Loucy (cell line): Measurements from ENCODE around the gene DPF3.

Experiments used
- H2AFZ ChIP-seq: fragments of 200-600 bp; sonication (generic); 2 replicates; pipeline ENCODE4 v1.6.0; 2016; ENCODE audit warnings: antibody characterized with exemption, mild to moderate bottlenecking, low read length, moderate library complexity
- H3F3A ChIP-seq: fragments of 200-600 bp; 2 replicates; pipeline ENCODE4 v1.6.0; 2016; ENCODE audit warnings: antibody characterized with exemption, low read depth, mild to moderate bottlenecking
- H3K27me3 ChIP-seq: fragments of 200-600 bp; sonication (generic); 2 replicates; pipeline ENCODE4 v1.6.1; 2014; ENCODE audit warnings: low read length, mild to moderate bottlenecking; ENCODE audit not compliant: insufficient read depth, poor library complexity, severe bottlenecking
- H3K36me3 ChIP-seq: fragments of 200-600 bp; sonication (generic); 2 replicates; pipeline ENCODE4 v1.6.1; 2016; ENCODE audit warnings: low read length; ENCODE audit not compliant: insufficient read depth
- H3K4me1 ChIP-seq: fragments of 200-600 bp; sonication (generic); 2 replicates; pipeline ENCODE4 v1.5.1; 2014; ENCODE audit warnings: low read length, mild to moderate bottlenecking; ENCODE audit not compliant: insufficient read depth, poor library complexity, severe bottlenecking
- H3K4me2 ChIP-seq: fragments of 200-600 bp; sonication (generic); 2 replicates; pipeline ENCODE4 v1.6.0; 2014; ENCODE audit warnings: antibody characterized with exemption, low read length, low read depth, mild to moderate bottlenecking; ENCODE audit not compliant: poor library complexity, severe bottlenecking
- H3K4me3 ChIP-seq: fragments of 200-600 bp; sonication (generic); 2 replicates; pipeline ENCODE4 v1.5.1; 2014; ENCODE audit warnings: low read length, mild to moderate bottlenecking, mixed read lengths; ENCODE audit not compliant: poor library complexity, severe bottlenecking
- H3K79me2 ChIP-seq: fragments of 200-600 bp; sonication (generic); 2 replicates; pipeline ENCODE4 v1.6.1; 2014; ENCODE audit warnings: low read length; ENCODE audit not compliant: insufficient read depth
- H3K9ac ChIP-seq: fragments of 200-600 bp; sonication (generic); 2 replicates; pipeline ENCODE4 v1.6.0; 2014; ENCODE audit warnings: mild to moderate bottlenecking, low read depth, low read length, moderate library complexity; ENCODE audit not compliant: poor library complexity, severe bottlenecking
- H3K9me2 ChIP-seq: fragments of 200-600 bp; sonication (generic); replicated peaks from 2 replicates; pipeline ENCODE4 v1.6.1; 2016; ENCODE audit warnings: low read depth, low read length, mixed read lengths
- H3K9me3 ChIP-seq: fragments of 200-600 bp; sonication (generic); 2 replicates; pipeline ENCODE4 v1.6.1; 2014; ENCODE audit warnings: mild to moderate bottlenecking, antibody characterized with exemption, low read length, low read depth; ENCODE audit not compliant: insufficient read depth
- H4K20me1 ChIP-seq: fragments of 200-600 bp; sonication (generic); 2 replicates; pipeline ENCODE4 v1.6.0; 2014; ENCODE audit warnings: antibody characterized with exemption, low read length, mild to moderate bottlenecking; ENCODE audit not compliant: insufficient read depth, poor library complexity, severe bottlenecking
- EZH2phosphoT487 ChIP-seq: fragments of 200-600 bp; IDR thresholded peaks from 2 replicates; pipeline ENCODE4 v1.6.1; 2018; ENCODE audit warnings: antibody characterized with exemption, mild to moderate bottlenecking, moderate library complexity, borderline replicate concordance
- TF ChIP-seq, protein P1 (sequence below): fragments of 200-600 bp; sonication (generic); conservative IDR thresholded peaks from 2 replicates; pipeline ENCODE4 v1.5.1; 2014; ENCODE audit warnings: mild to moderate bottlenecking, antibody characterized with exemption, low read length

Gene DPF3

DNA sequence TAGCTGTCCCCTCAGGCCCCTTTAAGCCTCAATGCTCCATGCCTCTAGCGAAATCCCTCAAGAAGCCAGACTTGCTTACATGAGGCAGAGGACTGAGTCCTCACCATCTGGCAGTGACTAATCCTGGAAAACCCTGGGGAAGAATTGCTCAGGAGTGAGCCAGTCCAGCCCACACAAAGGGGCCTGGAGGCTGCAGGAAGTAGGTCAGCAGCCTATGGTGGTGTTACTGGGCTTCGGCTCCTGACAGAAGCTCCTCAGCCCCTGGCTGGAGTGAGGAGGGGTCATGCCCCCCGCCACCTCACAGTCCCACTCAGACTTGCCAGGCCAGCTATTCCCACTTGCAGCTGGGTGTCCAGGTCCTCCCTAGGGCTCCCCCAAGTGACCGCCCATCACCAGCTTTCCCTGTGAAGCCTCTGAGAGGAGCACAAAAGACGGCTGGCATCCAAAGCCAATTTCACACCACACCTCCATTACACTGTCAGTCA lies 250.5 kb downstream of the DPF3 start:
- Histone ChIP-seq H3K27me3 (no peaks in the 10 kb centered on the region), H3K9me3 (peaks cover 6% of the 10 kb centered on the region; the same call in 1 of the 2 replicates), H3K36me3 (no peaks in the 10 kb centered on the region), H3F3A (no peaks in the 10 kb centered on the region), H3K4me3 (no peak overlapping the region), H3K9me2 (no peaks in the 10 kb centered on the region), H2AFZ (no peak overlapping the region), H3K4me1 (peaks cover 14% of the 10 kb centered on the region), H3K9ac (no peak overlapping the region), H4K20me1 (no peaks in the 10 kb centered on the region), H3K79me2 (no peaks in the 10 kb centered on the region), H3K4me2 (no peak overlapping the region)
- TF ChIP-seq EZH2phosphoT487, result no peak
- TF ChIP-seq, protein P1, sequence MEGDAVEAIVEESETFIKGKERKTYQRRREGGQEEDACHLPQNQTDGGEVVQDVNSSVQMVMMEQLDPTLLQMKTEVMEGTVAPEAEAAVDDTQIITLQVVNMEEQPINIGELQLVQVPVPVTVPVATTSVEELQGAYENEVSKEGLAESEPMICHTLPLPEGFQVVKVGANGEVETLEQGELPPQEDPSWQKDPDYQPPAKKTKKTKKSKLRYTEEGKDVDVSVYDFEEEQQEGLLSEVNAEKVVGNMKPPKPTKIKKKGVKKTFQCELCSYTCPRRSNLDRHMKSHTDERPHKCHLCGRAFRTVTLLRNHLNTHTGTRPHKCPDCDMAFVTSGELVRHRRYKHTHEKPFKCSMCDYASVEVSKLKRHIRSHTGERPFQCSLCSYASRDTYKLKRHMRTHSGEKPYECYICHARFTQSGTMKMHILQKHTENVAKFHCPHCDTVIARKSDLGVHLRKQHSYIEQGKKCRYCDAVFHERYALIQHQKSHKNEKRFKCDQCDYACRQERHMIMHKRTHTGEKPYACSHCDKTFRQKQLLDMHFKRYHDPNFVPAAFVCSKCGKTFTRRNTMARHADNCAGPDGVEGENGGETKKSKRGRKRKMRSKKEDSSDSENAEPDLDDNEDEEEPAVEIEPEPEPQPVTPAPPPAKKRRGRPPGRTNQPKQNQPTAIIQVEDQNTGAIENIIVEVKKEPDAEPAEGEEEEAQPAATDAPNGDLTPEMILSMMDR, result no peak

DNA sequence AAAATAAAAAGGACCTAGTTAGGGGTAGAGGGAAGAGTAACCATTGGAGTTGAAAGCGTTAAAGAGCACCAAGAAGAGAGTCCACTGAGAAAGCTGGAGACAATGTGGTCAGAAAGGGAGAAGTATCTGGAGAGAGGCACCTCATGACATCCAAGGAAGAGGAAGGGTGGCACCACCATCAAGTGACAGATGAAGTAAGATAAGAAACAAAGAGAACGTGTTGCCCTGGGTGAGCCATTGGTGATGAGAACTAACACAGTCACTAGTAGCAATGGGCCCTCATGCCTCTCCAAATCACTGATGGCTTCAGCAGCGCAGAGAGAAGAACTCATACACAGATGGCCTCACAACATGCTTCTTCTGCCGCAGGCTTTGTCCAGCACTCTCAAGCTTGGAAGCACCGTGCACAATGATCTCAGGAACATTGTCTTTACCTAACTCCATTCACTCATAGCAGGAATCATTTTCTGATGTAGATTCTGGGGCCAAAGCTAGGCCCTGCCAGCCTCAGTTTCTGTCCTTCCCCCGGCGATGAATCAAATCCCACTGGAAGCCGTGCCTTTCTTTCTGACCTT lies 252.9 kb downstream of the DPF3 start:
- H3K4me2 ChIP-seq, result no peak overlapping the region
- H3K4me1 ChIP-seq, result peaks cover 5% of the 10 kb centered on the region
- no peak overlapping the region for H2AFZ ChIP-seq
- H3K27me3 ChIP-seq, result no peaks in the 10 kb centered on the region
- H3K36me3 ChIP-seq, result no peaks in the 10 kb centered on the region
- no peak overlapping the region for H3K9ac ChIP-seq
- no peak for TF ChIP-seq EZH2phosphoT487
- TF ChIP-seq, protein P1, result no peak
- no peaks in the 10 kb centered on the region for H4K20me1 ChIP-seq
- H3F3A ChIP-seq, result no peaks in the 10 kb centered on the region
- H3K79me2 ChIP-seq, result no peaks in the 10 kb centered on the region
- no peak overlapping the region for H3K4me3 ChIP-seq
- H3K9me2 ChIP-seq, result no peaks in the 10 kb centered on the region
- H3K9me3 ChIP-seq, result peaks cover 6% of the 10 kb centered on the region; the same call in 1 of the 2 replicates

DNA sequence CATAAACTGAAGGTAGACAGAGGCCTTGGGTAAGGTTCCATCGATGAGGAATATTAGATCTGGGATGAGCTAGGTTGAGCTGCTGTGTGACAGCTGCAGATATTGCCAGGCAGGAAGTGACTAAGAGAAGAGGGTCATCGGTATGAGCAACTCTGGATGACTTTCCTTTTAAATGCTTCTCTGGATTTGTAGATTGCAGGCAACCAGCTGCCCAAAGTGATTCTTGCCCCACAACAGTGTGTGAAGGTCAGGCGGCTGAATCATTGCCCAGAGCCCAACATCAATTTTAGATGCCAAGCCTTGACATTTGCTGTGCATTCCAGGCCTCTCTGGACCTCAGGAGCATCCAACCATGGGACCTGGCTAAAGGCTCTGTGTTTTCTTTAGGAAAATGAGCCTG lies 255.9 kb downstream of the DPF3 start:
- TF ChIP-seq, protein P1, result no peak
- no peak for TF ChIP-seq EZH2phosphoT487
- H3F3A ChIP-seq, result no peaks in the 10 kb centered on the region
- peaks cover 8% of the 10 kb centered on the region for H3K4me1 ChIP-seq

More for the DNA sequence above, 255.9 kb downstream of the DPF3 start:
- no peaks in the 10 kb centered on the region for H3K36me3 ChIP-seq
- peaks cover 6% of the 10 kb centered on the region; the same call in 1 of the 2 replicates for H3K9me3 ChIP-seq
- no peaks in the 10 kb centered on the region for H3K9me2 ChIP-seq
- no peaks in the 10 kb centered on the region for H3K79me2 ChIP-seq
- no peak overlapping the region for H2AFZ ChIP-seq
- H4K20me1 ChIP-seq, result no peaks in the 10 kb centered on the region
- H3K9ac ChIP-seq, result no peak overlapping the region
- H3K27me3 ChIP-seq, result no peaks in the 10 kb centered on the region
- no peak overlapping the region for H3K4me2 ChIP-seq
- H3K4me3 ChIP-seq, result no peak overlapping the region
